ENCODE results near the gene ZSWIM1. TPM values are rescaled to one million over a fixed set of nuclear protein-coding genes. Genes with fewer than 3 reads are reported as not detected.

ZSWIM1 gene
- total and polyA plus RNA-seq, 2 of the 8 experiments (the other 6 are each of a cell fraction or from before 2014, with no cell fraction given), result 14.1 to 15.6 TPM

- 3% methylated on average over 8 of the region's 13 CpGs; no CpG with 5 or more reads in 1 of the 2 experiments for WGBS, 2 experiments (ENCODE audit: extremely low coverage in 1 of 2, insufficient coverage in 1 of 2, insufficient read length in 1 of 2, insufficient replicate concordance in 2 of 2, low coverage in 1 of 2, low lambda C conversion rate in 2 of 2, missing lambda C conversion rate in 1 of 2)
- FAIRE-seq (no peak), DNase-seq (ENCODE audit: low read depth in 1 of 2, low spot score in 2 of 2) (no peak)
- Histone ChIP-seq H3K56ac (replicated peaks; ENCODE audit: insufficient read length, low read depth, low read length) (peak overlapping the region; percentile 21), H2AK5ac (ENCODE audit: low read depth, low read length) (no peak overlapping the region), H2BK20ac (ENCODE audit: low read length) (no peak overlapping the region), H3K14ac (ENCODE audit: insufficient read length) (no peak overlapping the region), H3K36me3 (ENCODE audit: control insufficient read depth in 2 of 4, insufficient read depth in 4 of 4, low read length in 3 of 4) (peaks cover 0 to 6% (median 0%) of the 10 kb centered on the region in 4 experiments; a peak in 2 of 8 replicates), H2BK120ac (replicated peaks; ENCODE audit: low read depth, low read length) (no peak overlapping the region), H2BK15ac (ENCODE audit: low read length) (no peak overlapping the region), H3K4me2 (ENCODE audit: insufficient read depth in 1 of 2, low read depth in 2 of 2, low read length in 2 of 2) (peak overlapping the region; percentile 74 to 88), H3K27ac (ENCODE audit: low read depth, low read length) (no peak overlapping the region), H3K4me1 (replicated peaks in 1 of 4; ENCODE audit: control insufficient read depth in 3 of 4, insufficient read depth in 4 of 4, low read length in 3 of 4) (peaks cover 10 to 15% (median 13%) of the 10 kb centered on the region in 4 experiments), H3K27me3 (replicated peaks in 1 of 4; ENCODE audit: control insufficient read depth in 3 of 4, extremely low read depth in 1 of 4, insufficient read depth in 3 of 4, low read length in 3 of 4) (no peaks in the 10 kb centered on the region), H3K4ac (replicated peaks; ENCODE audit: insufficient read length, low read depth, low read length) (no peak overlapping the region), H2BK12ac (ENCODE audit: low read depth, low read length) (no peak overlapping the region), H4K8ac (ENCODE audit: extremely low read depth, insufficient read depth, low read length) (no peak overlapping the region), H2BK5ac (ENCODE audit: low read depth, low read length) (peak overlapping the region; percentile 89; the same call in 1 of the 2 replicates), H3K79me1 (ENCODE audit: low read depth, low read length) (no peaks in the 10 kb centered on the region; the same call in 1 of the 2 replicates), H3K23ac (ENCODE audit: insufficient read length) (no peak overlapping the region), H3K79me2 (ENCODE audit: control insufficient read depth in 1 of 2, insufficient read depth in 2 of 2, low read length in 2 of 2) (peaks cover 0 to 19% of the 10 kb centered on the region in 2 experiments; a peak in 2 of 4 replicates), H4K5ac (ENCODE audit: insufficient read length, low read depth, low read length) (peak overlapping the region; percentile 49), H3K4me3 (ENCODE audit: extremely low read depth in 1 of 4, insufficient read depth in 2 of 4, low read depth in 3 of 4, low read length in 4 of 4) (peak overlapping the region; percentile 41 to 94 (median 77); a peak in 7 of 8 replicates), H3K23me2 (ENCODE audit: low read depth, low read length) (peaks cover 8% of the 10 kb centered on the region; the same call in 1 of the 2 replicates), H4K91ac (replicated peaks; ENCODE audit: insufficient read length, low read length) (peak overlapping the region; percentile 22), H3K9ac (replicated peaks in 1 of 4; ENCODE audit: extremely low read depth in 1 of 4, low read depth in 3 of 4, low read length in 3 of 4) (0 out of 7 replicates have a peak overlapping the region, but pooled peaks of 1 of the 4 experiments have one; percentile 10), H3K9me3 (ENCODE audit: insufficient read depth in 2 of 2, low read depth in 1 of 2, low read length in 1 of 2) (no peaks in the 10 kb centered on the region), H2AFZ (ENCODE audit: low read length) (peak overlapping the region; percentile 54), H4K20me1 (replicated peaks in 1 of 2; ENCODE audit: control insufficient read depth in 1 of 2, insufficient read depth in 2 of 2, low read length in 2 of 2) (no peaks in the 10 kb centered on the region), H3K18ac (ENCODE audit: extremely low read depth, low read length) (peak overlapping the region; percentile 78)
- ChIA-PET POLR2A (ENCODE audit: partially characterized antibody) (interaction anchor here (1.0 to 9.9 kb wide), 13 partner anchors 9 to 231 kb away, joined by 3 to 178 read pairs (median 7); partner anchors contain the start of genes NEURL2, PCIF1, SNX21 and ZSWIM1), CTCF (ENCODE audit: partially characterized antibody) (interaction anchor here (1.0 to 1.4 kb wide), 3 partner anchors 11 to 36 kb away, joined by 3 to 4 read pairs (median 4); no protein-coding TSS in a partner anchor)
- TF ChIP-seq SIRT6 (IDR thresholded peaks at IDR 0.05; ENCODE audit: low read length), result no peak
- TF ChIP-seq USF2 (IDR thresholded peaks at IDR 0.05; ENCODE audit: low read length), result no peak
- TF ChIP-seq CEBPB (IDR thresholded peaks at IDR 0.05; ENCODE audit: low read depth, low read length), result no peak
- no peak for TF ChIP-seq RFX5 (IDR thresholded peaks at IDR 0.05; ENCODE audit: borderline replicate concordance, low read depth, low read length)
- 0 out of 2 replicates have a peak, but pooled peaks have one; percentile 32 for TF ChIP-seq KDM1A (IDR thresholded peaks at IDR 0.05; ENCODE audit: borderline replicate concordance, low read length)
- no peak for TF ChIP-seq NANOG (IDR thresholded peaks at IDR 0.05; ENCODE audit: insufficient read depth, low read depth, low read length, poor library complexity, severe bottlenecking)
- no peak for TF ChIP-seq GABPA (IDR thresholded peaks at IDR 0.05; ENCODE audit: borderline replicate concordance, insufficient read depth, low read length)
- no peak for TF ChIP-seq BRCA1 (IDR thresholded peaks at IDR 0.05; ENCODE audit: low read depth, low read length)
- TF ChIP-seq POLR2AphosphoS5 (IDR thresholded peaks at IDR 0.05; ENCODE audit: low read depth, low read length), result no peak; the same call in 1 of the 2 replicates
- no peak for TF ChIP-seq RAD21 (IDR thresholded peaks at IDR 0.05 in 1 of 2, conservative IDR thresholded peaks at IDR 0.05 in 1 of 2; ENCODE audit: low read depth in 2 of 2, low read length in 2 of 2)
- no peak for TF ChIP-seq CTBP2 (IDR thresholded peaks at IDR 0.05; ENCODE audit: borderline replicate concordance, insufficient read depth, insufficient read length, low read length)
- no peak for TF ChIP-seq CBX5 (IDR thresholded peaks at IDR 0.05; ENCODE audit: low read depth, low read length)
These were observed 23.2 kb upstream of the ZSWIM1 start for GRCh38 chr20:45857882-45858216.

Data from H1 (cell line).